HG02884 (cell line): ENCODE measurements around the gene DNM2.
A peak's percentile ranks its signal among the peaks of the same experiment; 100 is the strongest.
"Not testable (repeated sequence)": the region's sequence is repeated elsewhere in the genome, so short reads cannot be mapped to it uniquely, and the experiment has no call there.

Experiments used
- ATAC-seq: cut with Tn5 transposase; IDR thresholded peaks from one replicate; pipeline ENCODE4 v1.9.1; 2021; ENCODE audit warnings: mild to moderate bottlenecking, moderate library complexity; ENCODE audit not compliant: unreplicated experiment

DNM2 gene

GRCh38 chr19:10717356-10718204, at the start of gene DNM2:
DNM2 (plus strand) TSS chr19:10718079; CDS start chr19:10718243, 164 bp downstream.
- peak; percentile 79 for ATAC-seq

DNA sequence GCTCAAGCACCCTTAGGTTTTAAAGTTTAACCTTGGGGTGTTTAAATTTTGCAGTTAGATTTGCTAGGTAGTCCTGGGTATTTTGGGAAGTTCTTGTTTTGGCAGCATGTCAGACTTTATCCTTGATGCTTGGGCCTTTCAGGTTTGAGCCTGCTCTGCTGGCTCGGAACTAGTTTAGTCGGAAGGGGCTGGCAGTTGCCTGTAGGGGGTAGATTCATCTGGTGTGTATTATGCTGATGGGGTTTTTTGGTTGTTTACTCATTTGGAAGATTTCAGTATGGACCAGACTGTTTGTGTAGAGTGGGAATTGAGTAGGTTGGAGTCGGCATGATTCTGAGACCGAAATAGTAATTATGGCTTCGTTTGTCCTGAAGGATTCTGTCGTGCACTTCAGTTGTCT, 48.6 kb upstream of the DNM2 start:
- ATAC-seq: no peak

GRCh38 chr19:10670182-10670581, 47.7 kb upstream of the DNM2 start:
- ATAC-seq: no peak

DNA sequence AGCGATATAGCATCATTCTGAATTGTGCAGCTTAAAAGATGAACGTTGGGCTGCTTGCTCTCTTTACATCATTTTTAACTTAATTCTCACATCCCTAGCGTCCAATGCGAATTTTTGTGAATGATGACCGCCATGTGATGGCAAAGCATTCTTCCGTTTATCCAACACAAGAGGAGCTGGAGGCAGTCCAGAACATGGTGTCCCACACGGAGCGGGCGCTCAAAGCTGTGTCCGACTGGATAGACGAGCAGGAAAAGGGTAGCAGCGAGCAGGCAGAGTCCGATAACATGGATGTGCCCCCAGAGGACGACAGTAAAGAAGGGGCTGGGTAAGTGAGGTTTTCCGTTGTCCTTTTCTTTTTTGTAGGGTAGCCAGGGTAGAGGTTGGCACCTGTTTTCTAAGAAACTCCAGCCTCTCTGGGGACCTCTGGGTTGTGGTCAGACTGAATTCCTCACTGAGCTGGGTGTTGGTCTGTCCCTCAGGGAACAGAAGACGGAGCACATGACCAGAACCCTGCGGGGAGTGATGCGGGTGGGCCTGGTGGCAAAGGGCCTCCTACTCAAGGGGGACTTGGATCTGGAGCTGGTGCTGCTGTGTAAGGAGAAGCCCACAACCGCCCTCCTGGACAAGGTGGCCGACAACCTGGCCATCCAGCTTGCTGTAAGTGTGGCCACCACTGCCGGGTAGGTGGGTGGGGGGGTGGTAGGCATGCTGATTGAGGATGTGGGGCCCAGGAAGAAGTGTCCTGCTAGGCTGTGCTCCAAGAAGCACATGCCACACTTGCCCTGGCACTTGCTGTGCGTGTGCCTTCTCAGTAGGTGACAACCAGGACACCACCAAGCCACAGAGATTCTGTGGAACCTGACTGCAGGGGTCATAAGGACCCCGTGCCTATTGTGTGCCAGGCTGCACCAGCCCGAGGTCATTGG, 46.7 kb upstream of the DNM2 start:
- no peak for ATAC-seq

DNA sequence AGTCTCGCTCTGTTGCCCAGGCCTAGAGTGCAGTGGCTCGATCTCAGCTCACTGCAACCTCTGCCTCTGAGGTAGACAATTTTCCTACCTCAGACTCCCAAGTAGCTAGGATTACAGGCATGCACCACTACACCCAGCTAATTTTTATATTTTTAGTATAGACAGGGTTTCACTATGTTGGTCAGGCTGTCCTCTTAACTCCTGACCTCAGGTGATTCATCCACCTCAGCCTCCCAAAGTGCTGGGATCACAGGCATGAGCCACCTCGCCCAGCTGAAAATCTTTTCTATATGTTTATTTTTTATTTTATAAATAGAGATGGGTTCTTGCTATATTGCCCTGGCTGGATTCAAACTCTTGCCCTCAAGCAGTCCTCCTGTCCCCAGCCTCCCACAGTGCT, 46.0 kb upstream of the DNM2 start:
- ATAC-seq: not testable (repeated sequence)

- not testable (repeated sequence) for ATAC-seq
Measured at GRCh38 chr19:10675214-10675613, 42.7 kb upstream of the DNM2 start.

DNA sequence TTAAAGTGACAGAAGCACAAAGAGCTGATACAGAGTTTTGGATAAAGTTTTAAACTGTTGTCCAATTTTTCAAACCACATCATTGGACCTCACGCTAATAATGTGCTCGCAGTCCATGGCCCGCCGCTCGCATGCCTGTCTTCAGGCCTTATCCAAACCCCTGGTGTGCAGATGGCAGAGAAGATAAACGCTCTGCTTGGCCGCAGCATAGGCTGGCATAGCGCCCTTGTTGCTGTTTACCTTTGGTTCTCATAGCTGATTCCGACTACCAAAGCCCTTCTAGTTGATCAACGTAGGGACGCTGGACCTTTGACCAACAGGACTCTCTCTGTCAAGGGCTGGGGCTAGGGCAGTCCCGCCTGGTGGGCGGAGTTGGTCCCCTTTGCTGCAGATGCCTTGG, 40.1 kb upstream of the DNM2 start:
- no peak for ATAC-seq

- ATAC-seq: no peak
Measured at GRCh38 chr19:10678813-10679212, 39.1 kb upstream of the DNM2 start.

DNA sequence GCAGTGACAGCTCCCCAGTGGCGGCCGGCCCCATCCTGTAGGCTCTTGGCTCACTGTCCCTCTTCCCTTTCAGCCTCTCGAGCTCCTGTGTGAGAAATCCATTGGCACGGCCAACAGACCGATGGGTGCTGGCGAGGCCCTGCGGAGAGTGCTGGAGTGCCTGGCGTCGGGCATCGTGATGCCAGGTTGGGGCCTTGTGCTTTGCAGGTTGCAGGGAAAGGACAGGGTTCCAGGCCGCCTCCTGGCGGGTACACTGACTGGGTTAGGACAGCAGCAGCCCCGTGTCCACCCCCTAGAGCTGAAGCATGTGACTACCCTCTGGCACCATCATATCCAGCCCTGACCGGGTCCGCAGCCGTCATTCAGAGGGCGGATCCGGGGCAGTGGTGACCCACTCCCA, 38.1 kb upstream of the DNM2 start:
- ATAC-seq: no peak

DNA sequence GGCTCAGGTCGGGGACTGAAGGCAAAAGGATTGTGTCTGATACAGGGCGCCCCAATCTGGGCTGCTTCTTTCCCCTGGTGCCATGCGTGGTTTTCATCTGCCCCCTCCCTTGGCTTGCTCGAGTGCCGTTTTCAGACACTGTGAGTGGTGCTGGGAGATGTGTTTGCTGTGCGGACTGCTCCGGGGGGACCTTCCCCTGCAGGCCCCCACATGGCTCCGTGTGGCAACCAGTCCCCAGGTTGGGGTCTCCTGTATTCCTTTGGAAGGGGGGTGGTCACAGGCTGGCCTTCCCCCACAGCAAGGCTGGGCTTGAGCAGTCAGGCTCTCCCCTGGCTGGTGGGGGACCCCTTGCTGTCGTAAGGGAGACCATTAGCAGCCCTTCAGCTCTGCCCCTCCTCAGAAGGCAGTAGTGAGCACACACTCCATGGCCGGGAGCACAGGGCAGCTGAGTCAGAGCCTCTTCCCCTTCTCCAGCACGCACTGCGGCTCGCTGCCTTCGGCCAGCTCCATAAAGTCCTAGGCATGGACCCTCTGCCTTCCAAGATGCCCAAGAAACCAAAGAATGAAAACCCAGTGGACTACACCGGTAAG, 37.2 kb upstream of the DNM2 start:
- ATAC-seq: no peak

- no peak for ATAC-seq
Measured at GRCh38 chr19:10681658-10682057, 36.2 kb upstream of the DNM2 start.

- no peak for ATAC-seq
Measured at GRCh38 chr19:10682397-10683063, 35.3 kb upstream of the DNM2 start.

GRCh38 chr19:10683064-10683426, 34.8 kb upstream of the DNM2 start:
- ATAC-seq: no peak

- no peak for ATAC-seq
Measured at GRCh38 chr19:10683582-10683981, 34.3 kb upstream of the DNM2 start.

- ATAC-seq: no peak
Measured at GRCh38 chr19:10685210-10685609, 32.7 kb upstream of the DNM2 start.

DNA sequence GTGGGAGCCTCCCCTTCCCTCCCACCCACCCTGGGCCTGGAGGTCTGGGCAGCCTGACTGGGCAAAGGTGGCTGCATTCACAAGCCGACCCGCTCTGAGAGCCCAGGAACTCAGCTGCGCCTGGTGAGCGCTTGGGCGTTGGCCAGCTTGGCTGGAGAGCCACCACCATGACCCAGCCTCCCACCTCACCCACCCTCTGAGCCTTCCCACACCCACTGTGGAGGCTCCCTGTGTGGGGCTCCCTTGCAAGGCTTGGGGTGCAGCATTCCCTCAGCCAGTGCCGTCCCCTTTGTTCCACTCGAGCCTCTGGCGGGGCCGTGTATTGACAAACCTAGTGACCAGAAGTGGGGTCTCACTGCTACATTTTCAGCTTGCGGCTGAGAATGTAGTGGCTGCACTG, 31.7 kb upstream of the DNM2 start:
- no peak for ATAC-seq

DNA sequence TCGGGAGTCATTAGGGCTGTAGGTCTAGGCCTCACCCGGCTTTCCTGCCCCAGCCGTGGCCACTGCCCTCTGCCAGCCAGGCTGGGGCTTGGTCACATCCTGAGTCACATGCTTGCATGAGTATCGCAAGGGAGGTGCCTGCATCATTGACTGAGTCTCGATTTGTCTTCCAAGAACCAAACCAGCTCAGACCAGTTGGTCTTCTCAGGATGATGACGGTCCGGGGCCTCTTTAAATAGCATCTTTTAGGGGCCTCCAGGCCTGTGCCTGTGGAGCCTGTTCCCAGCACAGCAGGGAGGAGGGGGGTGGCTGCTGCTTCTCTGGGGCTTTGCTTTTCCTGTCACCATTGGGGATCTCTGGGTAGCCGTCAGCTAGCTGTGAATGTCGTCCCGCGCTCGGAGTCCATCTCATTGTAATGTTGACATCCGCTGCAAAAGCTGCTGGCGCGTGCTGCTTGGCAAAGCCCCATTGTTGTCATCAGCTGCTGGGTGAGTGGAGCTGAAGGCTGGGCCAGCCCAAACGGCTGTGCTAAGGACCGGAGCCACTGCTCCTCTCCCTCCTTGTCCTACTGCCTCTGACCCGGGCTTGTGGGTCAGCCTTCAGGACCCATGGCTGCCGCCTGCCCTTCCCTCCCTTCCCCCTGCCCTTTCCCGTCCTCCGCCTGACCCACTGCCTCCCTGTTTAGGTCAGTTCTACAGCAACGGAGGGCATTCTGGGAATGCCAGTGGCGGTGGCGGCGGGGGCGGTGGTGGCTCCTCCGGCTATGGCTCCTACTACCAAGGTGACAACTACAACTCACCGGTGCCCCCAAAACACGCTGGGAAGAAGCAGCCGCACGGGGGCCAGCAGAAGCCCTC, 31.0 kb upstream of the DNM2 start:
- ATAC-seq: no peak

- ATAC-seq: no peak
Measured at GRCh38 chr19:10687518-10688288, 30.2 kb upstream of the DNM2 start.

DNA sequence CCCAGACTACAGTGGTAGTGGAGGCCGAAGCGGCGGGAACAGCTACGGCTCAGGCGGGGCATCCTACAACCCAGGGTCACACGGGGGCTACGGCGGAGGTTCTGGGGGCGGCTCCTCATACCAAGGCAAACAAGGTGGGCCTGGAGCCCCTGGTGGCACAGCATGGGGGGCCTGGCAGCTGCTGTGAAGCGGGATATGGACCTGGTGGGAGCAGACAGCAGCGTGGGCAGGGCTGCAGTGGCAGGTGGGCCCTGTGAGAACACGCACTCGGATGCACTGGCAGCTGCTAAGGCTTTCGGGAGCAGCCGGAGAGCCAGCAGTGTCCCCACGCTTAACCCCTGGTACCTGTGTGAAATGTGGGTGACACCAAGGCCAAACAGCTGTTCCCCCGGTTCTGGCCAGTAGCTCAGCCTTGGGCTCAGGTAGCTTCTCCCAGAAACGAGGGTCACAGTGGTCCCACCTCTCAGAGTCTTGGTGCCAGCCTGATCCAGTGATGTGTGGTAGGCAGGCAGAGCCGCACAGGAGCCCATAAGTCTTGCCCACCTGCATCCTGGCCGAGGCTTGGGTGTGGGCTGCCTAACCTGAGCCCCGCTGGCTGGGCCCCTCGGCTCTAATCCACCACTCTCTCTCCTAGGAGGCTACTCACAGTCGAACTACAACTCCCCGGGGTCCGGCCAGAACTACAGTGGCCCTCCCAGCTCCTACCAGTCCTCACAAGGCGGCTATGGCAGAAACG, 29.2 kb upstream of the DNM2 start:
- ATAC-seq: no peak
